Erythroblast (primary cell): ENCODE results near the gene ASIC3.

Experiments used
- GATA1 ChIP-seq: IDR thresholded peaks from 2 replicates; pipeline ENCODE4 v1.6.1; 2011; ENCODE audit warnings: low read depth, mild to moderate bottlenecking, control low read depth, low read length, moderate library complexity
- POLR2A ChIP-seq: IDR thresholded peaks from 2 replicates; pipeline ENCODE4 v1.6.1; 2011; ENCODE audit warnings: mild to moderate bottlenecking, low read length

- TF ChIP-seq POLR2A (no peak), GATA1 (no peak)
Observed at GRCh38 chr7:151074817-151075661, 26.7 kb downstream of the ASIC3 start.
